PFSK-1 (cell line): Measurements from ENCODE around the gene OTUD5.

Experiments
- POLR2AphosphoS5 ChIP-seq: IDR thresholded peaks from 2 replicates; pipeline ENCODE4 v1.6.1; 2012; ENCODE audit warnings: low read depth, mild to moderate bottlenecking, control low read depth, low read length, moderate library complexity
- TF ChIP-seq, protein P1 (sequence below), 2 experiments: IDR thresholded peaks; 2 replicates each; pipeline versions ENCODE4 v1.6.1 to v1.8.0; 2011 to 2012; ENCODE audit warnings: low read depth in 2 of 2, low read length in 2 of 2, control low read depth in 1 of 2, inconsistent platforms in 1 of 2, mild to moderate bottlenecking in 1 of 2, moderate library complexity in 1 of 2; ENCODE audit not compliant: insufficient read depth in 1 of 2

DNA sequence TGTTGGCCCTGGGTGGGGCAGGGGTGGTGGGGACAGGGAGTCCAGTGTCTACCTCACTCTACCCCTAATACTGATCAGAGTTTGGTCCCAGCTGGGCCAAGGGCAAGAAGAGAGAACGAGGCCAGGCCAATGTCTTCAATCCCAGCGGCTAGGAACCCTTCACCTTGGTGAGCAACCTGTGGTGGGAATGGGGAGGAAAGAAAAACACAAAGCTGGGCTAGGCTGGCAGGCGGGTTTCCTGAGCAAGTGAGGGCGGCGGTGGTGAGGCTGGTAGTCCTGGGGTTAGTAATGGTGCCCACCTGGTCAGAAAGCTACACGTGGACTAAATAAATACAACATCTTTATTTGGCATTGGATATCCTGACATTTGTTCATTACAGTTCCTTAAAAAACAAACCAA, 54.1 kb downstream of the OTUD5 start:
- TF ChIP-seq POLR2AphosphoS5 = no peak
- TF ChIP-seq, protein P1, sequence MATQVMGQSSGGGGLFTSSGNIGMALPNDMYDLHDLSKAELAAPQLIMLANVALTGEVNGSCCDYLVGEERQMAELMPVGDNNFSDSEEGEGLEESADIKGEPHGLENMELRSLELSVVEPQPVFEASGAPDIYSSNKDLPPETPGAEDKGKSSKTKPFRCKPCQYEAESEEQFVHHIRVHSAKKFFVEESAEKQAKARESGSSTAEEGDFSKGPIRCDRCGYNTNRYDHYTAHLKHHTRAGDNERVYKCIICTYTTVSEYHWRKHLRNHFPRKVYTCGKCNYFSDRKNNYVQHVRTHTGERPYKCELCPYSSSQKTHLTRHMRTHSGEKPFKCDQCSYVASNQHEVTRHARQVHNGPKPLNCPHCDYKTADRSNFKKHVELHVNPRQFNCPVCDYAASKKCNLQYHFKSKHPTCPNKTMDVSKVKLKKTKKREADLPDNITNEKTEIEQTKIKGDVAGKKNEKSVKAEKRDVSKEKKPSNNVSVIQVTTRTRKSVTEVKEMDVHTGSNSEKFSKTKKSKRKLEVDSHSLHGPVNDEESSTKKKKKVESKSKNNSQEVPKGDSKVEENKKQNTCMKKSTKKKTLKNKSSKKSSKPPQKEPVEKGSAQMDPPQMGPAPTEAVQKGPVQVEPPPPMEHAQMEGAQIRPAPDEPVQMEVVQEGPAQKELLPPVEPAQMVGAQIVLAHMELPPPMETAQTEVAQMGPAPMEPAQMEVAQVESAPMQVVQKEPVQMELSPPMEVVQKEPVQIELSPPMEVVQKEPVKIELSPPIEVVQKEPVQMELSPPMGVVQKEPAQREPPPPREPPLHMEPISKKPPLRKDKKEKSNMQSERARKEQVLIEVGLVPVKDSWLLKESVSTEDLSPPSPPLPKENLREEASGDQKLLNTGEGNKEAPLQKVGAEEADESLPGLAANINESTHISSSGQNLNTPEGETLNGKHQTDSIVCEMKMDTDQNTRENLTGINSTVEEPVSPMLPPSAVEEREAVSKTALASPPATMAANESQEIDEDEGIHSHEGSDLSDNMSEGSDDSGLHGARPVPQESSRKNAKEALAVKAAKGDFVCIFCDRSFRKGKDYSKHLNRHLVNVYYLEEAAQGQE (IDR thresholded peaks at IDR 0.05; ENCODE audit: insufficient read depth in 1 of 2, low read depth in 2 of 2, low read length in 2 of 2) = no peak
